ENCODE measurements around the gene PRKAG2.

DNA sequence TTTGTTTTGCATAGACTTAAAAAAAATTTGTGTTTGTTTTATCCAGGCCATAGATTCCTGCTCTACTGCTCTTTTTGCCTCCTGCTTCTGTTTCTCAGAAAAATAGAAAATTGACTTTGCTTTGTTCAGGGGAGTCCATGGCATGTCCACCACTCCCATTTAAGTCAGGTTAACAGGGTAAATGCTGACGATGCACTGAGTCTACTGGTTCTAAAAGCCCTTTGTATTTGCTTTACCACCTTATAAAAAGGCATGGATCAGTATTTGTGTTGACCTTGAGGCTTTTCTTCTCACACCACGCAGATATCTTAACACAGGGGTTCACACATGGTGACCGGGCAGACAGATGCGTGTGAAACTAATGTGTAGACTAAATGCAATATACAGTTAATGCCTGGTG lies 217.7 kb downstream of the PRKAG2 start:
- TF ChIP-seq, protein P1, sequence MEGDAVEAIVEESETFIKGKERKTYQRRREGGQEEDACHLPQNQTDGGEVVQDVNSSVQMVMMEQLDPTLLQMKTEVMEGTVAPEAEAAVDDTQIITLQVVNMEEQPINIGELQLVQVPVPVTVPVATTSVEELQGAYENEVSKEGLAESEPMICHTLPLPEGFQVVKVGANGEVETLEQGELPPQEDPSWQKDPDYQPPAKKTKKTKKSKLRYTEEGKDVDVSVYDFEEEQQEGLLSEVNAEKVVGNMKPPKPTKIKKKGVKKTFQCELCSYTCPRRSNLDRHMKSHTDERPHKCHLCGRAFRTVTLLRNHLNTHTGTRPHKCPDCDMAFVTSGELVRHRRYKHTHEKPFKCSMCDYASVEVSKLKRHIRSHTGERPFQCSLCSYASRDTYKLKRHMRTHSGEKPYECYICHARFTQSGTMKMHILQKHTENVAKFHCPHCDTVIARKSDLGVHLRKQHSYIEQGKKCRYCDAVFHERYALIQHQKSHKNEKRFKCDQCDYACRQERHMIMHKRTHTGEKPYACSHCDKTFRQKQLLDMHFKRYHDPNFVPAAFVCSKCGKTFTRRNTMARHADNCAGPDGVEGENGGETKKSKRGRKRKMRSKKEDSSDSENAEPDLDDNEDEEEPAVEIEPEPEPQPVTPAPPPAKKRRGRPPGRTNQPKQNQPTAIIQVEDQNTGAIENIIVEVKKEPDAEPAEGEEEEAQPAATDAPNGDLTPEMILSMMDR (IDR thresholded peaks at IDR 0.05), result no peak
- TF ChIP-seq POLR2A (IDR thresholded peaks at IDR 0.05), result no peak

Data from thyroid gland (tissue), 4 donors.